IMR-90 (cell line): ENCODE results near the gene MEGF10. TPM values are rescaled to one million over a fixed set of nuclear protein-coding genes. Genes with fewer than 3 reads are reported as not detected.

Experiments
- ATAC-seq: fragments of 200-7000 bp; cut with Tn5 transposase; 2 replicates; pipeline ENCODE4 v1.9.1; 2020; ENCODE audit warnings: low read depth, mild to moderate bottlenecking, moderate library complexity
- BruUV-seq: library from RNA; stranded (reverse); fragments of 400-500 nt; replicated peaks from 2 replicates; lab custom pipeline; 2021; lab: Mats Ljungman, UMichigan
- CTCF ChIA-PET: fragments of 300-600 bp; formaldehyde crosslinking; extraction: SDS; loops from one replicate; lab custom pipeline; 2021; ENCODE audit warnings: antibody characterized with exemption; lab: Yijun Ruan, JAX
- POLR2A ChIA-PET: fragments of 300-600 bp; sonication (Branson Sonifier 250); formaldehyde crosslinking; loops from one replicate; lab custom pipeline; 2022; ENCODE audit warnings: antibody characterized with exemption; ENCODE audit not compliant: unreplicated experiment; lab: Charles Lee
- DNase-seq: peaks from one replicate; pipeline ENCODE4 v3.0.0; 2013
- H2AFZ ChIP-seq: replicated peaks from 2 replicates; pipeline ENCODE3; 2013; ENCODE audit warnings: low read length, mild to moderate bottlenecking; ENCODE audit not compliant: poor library complexity
- H2AK5ac ChIP-seq: 2 replicates; pipeline ENCODE4 v1.6.1; 2013; ENCODE audit warnings: low read depth, low read length, inconsistent platforms
- H2AK9ac ChIP-seq: replicated peaks from 2 replicates; pipeline ENCODE3; 2013; ENCODE audit warnings: mild to moderate bottlenecking, low read depth, low read length, moderate library complexity; ENCODE audit not compliant: poor library complexity
- H2BK120ac ChIP-seq: 2 replicates; pipeline ENCODE4 v1.6.1; 2013; ENCODE audit warnings: low read depth, low read length, inconsistent platforms
- H2BK15ac ChIP-seq: 3 replicates; pipeline ENCODE4 v1.6.1; 2013; ENCODE audit warnings: low read depth, low read length, inconsistent platforms
- H2BK20ac ChIP-seq: 2 replicates; pipeline ENCODE4 v1.6.1; 2013; ENCODE audit warnings: low read depth, mild to moderate bottlenecking, inconsistent platforms, low read length, moderate library complexity
- H2BK5ac ChIP-seq: 2 replicates; pipeline ENCODE4 v1.6.1; 2013; ENCODE audit warnings: mild to moderate bottlenecking, low read depth, low read length, inconsistent platforms; ENCODE audit not compliant: poor library complexity, severe bottlenecking
- H3K14ac ChIP-seq: replicated peaks from 2 replicates; pipeline ENCODE4 v1.6.1; 2013; ENCODE audit warnings: low read depth, low read length, inconsistent platforms
- H3K18ac ChIP-seq: 2 replicates; pipeline ENCODE4 v1.6.1; 2013; ENCODE audit warnings: low read depth, low read length, control low read depth
- H3K23ac ChIP-seq: 2 replicates; pipeline ENCODE4 v1.6.1; 2013; ENCODE audit warnings: low read depth, low read length, inconsistent platforms
- H3K27ac ChIP-seq: 2 replicates; pipeline ENCODE4 v1.5.1; 2013; ENCODE audit warnings: mild to moderate bottlenecking, control low read depth, low read length; ENCODE audit not compliant: insufficient read depth
- H3K27me3 ChIP-seq: 2 replicates; pipeline ENCODE4 v1.6.1; 2013; ENCODE audit warnings: low read length; ENCODE audit not compliant: control insufficient read depth, insufficient read depth
- H3K36me3 ChIP-seq: 2 replicates; pipeline ENCODE4 v1.6.1; 2013; ENCODE audit warnings: low read length, mixed read lengths; ENCODE audit not compliant: control insufficient read depth, insufficient read depth
- H3K4ac ChIP-seq: 2 replicates; pipeline ENCODE4 v1.6.1; 2013; ENCODE audit warnings: low read depth, low read length, inconsistent platforms
- H3K4me1 ChIP-seq: 2 replicates; pipeline ENCODE4 v1.6.1; 2013; ENCODE audit warnings: low read length, mixed read lengths; ENCODE audit not compliant: control insufficient read depth, insufficient read depth
- H3K4me2 ChIP-seq: 2 replicates; pipeline ENCODE4 v1.6.1; 2013; ENCODE audit warnings: low read depth, mild to moderate bottlenecking, control low read depth, low read length, moderate library complexity
- H3K4me3 ChIP-seq: 2 replicates; pipeline ENCODE4 v1.5.1; 2013; ENCODE audit warnings: low read depth, mild to moderate bottlenecking, control low read depth, low read length, moderate library complexity; ENCODE audit not compliant: insufficient read depth
- H3K56ac ChIP-seq: 2 replicates; pipeline ENCODE4 v1.6.1; 2013; ENCODE audit warnings: low read length, inconsistent platforms; ENCODE audit not compliant: insufficient read depth; ENCODE audit errors: extremely low read depth
- H3K79me1 ChIP-seq, 2 experiments: 2 replicates each; pipeline ENCODE4 v1.6.1; 2013; ENCODE audit warnings: low read length in 2 of 2, inconsistent platforms in 1 of 2, low read depth in 1 of 2
- H3K9ac ChIP-seq: 2 replicates; pipeline ENCODE4 v1.6.1; 2013; ENCODE audit warnings: low read depth, low read length, control low read depth
- H3K9me1 ChIP-seq: 2 replicates; pipeline ENCODE4 v1.6.1; 2013; ENCODE audit warnings: low read length, inconsistent platforms; ENCODE audit not compliant: insufficient read depth
- H3K9me3 ChIP-seq: 2 replicates; pipeline ENCODE4 v1.6.1; 2013; ENCODE audit warnings: low read length; ENCODE audit not compliant: control insufficient read depth, insufficient read depth
- H4K20me1 ChIP-seq: 2 replicates; pipeline ENCODE4 v1.6.1; 2013; ENCODE audit warnings: low read length, inconsistent platforms; ENCODE audit not compliant: insufficient read depth
- H4K5ac ChIP-seq: 2 replicates; pipeline ENCODE4 v1.6.1; 2013; ENCODE audit warnings: mild to moderate bottlenecking, low read depth, low read length, control low read depth
- H4K8ac ChIP-seq, 2 experiments: 2 replicates each; pipeline ENCODE4 v1.6.1; 2013; ENCODE audit warnings: low read depth in 2 of 2, low read length in 2 of 2, control low read depth in 1 of 2, inconsistent platforms in 1 of 2
- H4K91ac ChIP-seq: 2 replicates; pipeline ENCODE4 v1.6.1; 2013; ENCODE audit warnings: low read depth, low read length, inconsistent platforms; ENCODE audit not compliant: insufficient read depth
- CTCF ChIP-seq: conservative IDR thresholded peaks from 2 replicates; pipeline ENCODE4 v1.5.1; 2012; ENCODE audit warnings: mild to moderate bottlenecking, low read depth, low read length, improper control_type of control experiment
- MXI1 ChIP-seq: IDR thresholded peaks from 2 replicates; pipeline ENCODE4 v1.6.1; 2012; ENCODE audit warnings: low read depth, mild to moderate bottlenecking, low read length, moderate library complexity, borderline replicate concordance
- RAD21 ChIP-seq: IDR thresholded peaks from 2 replicates; pipeline ENCODE4 v1.6.1; 2012; ENCODE audit warnings: low read length, improper control_type of control experiment
- SMC3 ChIP-seq: fragments of 150-350 bp; IDR thresholded peaks from 2 replicates; pipeline ENCODE4 v1.6.1; 2016; ENCODE audit warnings: low read depth, mild to moderate bottlenecking, antibody characterized with exemption, low read length, moderate library complexity
- WGBS, 2 experiments: methylation state at CpG; one replicate each; pipeline versions ENCODE4 v1.1.5 to v1.1.7; 2013; ENCODE audit warnings: missing lambda C conversion rate in 2 of 2; ENCODE audit not compliant: insufficient read length in 1 of 2; ENCODE audit errors: extremely low coverage in 2 of 2; 5-methylcytosine and 5-hydroxymethylcytosine counted together
- dilution Hi-C: fragments of 300-500 bp; cut with HindIII; formaldehyde crosslinking; loops from one replicate; pipeline ENCODE4 v1.14.3; 2018; ENCODE audit warnings: low sequenced_read_pairs; ENCODE audit not compliant: unreplicated experiment
- in situ Hi-C: fragments of 300-500 bp; cut with MboI; formaldehyde crosslinking; loops from 3 replicates; pipeline ENCODE4 v1.14.3; 2019; ENCODE audit warnings: low sequenced_read_pairs, inconsistent platforms, mixed read lengths
- intact Hi-C: fragments of 100-400 bp; cut with micrococcal nuclease; formaldehyde crosslinking; loops from 2 replicates; pipeline ENCODE4 v1.10.0; 2022
- polyA plus RNA-seq, 3 experiments: library from polyadenylated mRNA; depleted of rRNA; stranded (reverse); fragments of >200 nt; gene quantifications; 2 replicates each; pipeline ENCODE4 v1.2.3, GENCODE V29; 2012; ENCODE audit warnings: low replicate concordance in 1 of 3
- total RNA-seq: library from RNA; depleted of rRNA; stranded (reverse); fragments of >200 nt; gene quantifications from 2 replicates; pipeline ENCODE4 v1.2.3, GENCODE V29; 2012

Gene MEGF10
- total and polyA plus RNA-seq, 2 of the 4 experiments (the other 2 are of a cell fraction), result not detected

GRCh38 chr5:127492854-127493738 is 202.5 kb downstream of the MEGF10 start:
- ATAC-seq, result peak; percentile 79
- POLR2A ChIA-PET, result interaction anchor here (0.6 kb wide), 1 partner anchor 236 kb away, joined by 4 read pairs; no protein-coding TSS in a partner anchor

More at GRCh38 chr5:127492854-127493738, 202.5 kb downstream of the MEGF10 start:
- Histone ChIP-seq H3K36me3 (no peaks in the 10 kb centered on the region), H2BK5ac (no peak overlapping the region), H2BK20ac (no peak overlapping the region), H2AK9ac (no peak overlapping the region), H2BK15ac (no peak overlapping the region), H3K9me3 (no peaks in the 10 kb centered on the region), H3K4me2 (no peak overlapping the region), H3K79me1 (no peaks in the 10 kb centered on the region), H3K9me1 (no peaks in the 10 kb centered on the region), H3K4ac (no peak overlapping the region), H4K5ac (no peak overlapping the region), H2AFZ (no peak overlapping the region), H3K23ac (no peak overlapping the region), H3K4me1 (no peaks in the 10 kb centered on the region), H3K14ac (no peak overlapping the region), H4K20me1 (no peaks in the 10 kb centered on the region), H3K9ac (no peak overlapping the region), H2AK5ac (no peak overlapping the region), H3K27me3 (peaks cover 13% of the 10 kb centered on the region), H4K91ac (no peak overlapping the region), H2BK120ac (no peak overlapping the region), H4K8ac (no peak overlapping the region), H3K27ac (no peak overlapping the region), H3K4me3 (no peak overlapping the region), H3K56ac (no peak overlapping the region), H3K18ac (no peak overlapping the region)
- 0% methylated on average over 1 of the region's 3 CpGs; no CpG with 5 or more reads in 1 of the 2 experiments for WGBS, 2 experiments
- DNase-seq, result peak; percentile 36
- TF ChIP-seq CTCF, result peak; percentile 70
- TF ChIP-seq SMC3, result peak; percentile 20; the same call in 1 of the 2 replicates
- peak; percentile 11; the same call in 1 of the 2 replicates for TF ChIP-seq RAD21
- no peak for TF ChIP-seq MXI1
- CTCF ChIA-PET, result interaction anchor here (0.6 to 1.7 kb wide), 18 partner anchors 11 to 1730 kb away, joined by 3 to 8 read pairs (median 3); partner anchors contain the start of gene PRRC1
- intact Hi-C loops, result loop anchor here (1.0 to 2.0 kb wide), 3 partner anchors 203 to 836 kb away; partner anchors contain the start of gene MEGF10
- dilution Hi-C loops, result no loop called here
- in situ Hi-C loops, result no loop called here
- no TSS peak for BruUV-seq
